Activated CD4-positive, alpha-beta T cell treated with anti-CD3 and anti-CD28 coated beads, Interleukin-2, Interleukin-4, amounts not matched to agents 100 ng/mL and 50 ng/mL, durations not matched to agents 16 hours and 8 hours (primary cell): ENCODE results near the gene MSRB1.

Experiments used
- DNase-seq: peaks from one replicate; pipeline ENCODE4 v3.0.0-alpha.2; 2020; ENCODE audit warnings: low spot score

The MSRB1 gene

DNA sequence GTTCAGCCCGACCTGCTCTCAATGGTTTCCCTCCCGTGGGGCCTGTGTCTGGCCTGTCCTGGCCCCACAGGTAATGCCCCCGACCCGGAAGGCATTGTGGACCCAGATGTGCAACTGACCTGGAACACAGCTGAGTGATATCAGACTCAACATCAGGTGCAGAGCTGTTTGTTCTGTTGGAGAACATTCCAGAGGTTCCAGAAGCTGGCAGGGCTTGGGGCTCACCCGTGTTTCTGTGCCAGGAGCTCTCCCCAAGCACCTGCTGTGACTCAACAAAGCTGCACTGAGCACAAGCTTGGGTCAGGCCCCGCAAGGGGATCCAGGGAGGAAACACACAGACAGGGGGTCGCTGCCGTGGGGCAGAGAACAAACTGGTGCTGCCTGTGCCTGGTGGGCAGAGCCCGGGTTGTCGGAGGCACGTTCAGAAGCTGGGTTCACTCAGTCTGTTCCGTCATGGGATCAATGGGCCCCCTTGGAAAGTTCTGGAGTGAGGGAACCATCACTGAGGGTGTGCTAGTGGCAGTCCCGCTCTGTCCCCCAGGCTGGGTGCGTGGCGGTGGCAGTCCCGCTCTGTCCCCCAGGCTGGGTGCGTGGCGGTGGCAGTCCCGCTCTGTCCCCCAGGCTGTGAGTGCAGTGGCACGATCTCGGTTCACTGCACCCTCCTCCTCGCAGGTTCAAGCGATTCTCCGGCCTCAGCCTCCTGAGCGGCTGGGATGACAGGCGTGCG lies 46.9 kb downstream of the MSRB1 start:
- no peak for DNase-seq

DNA sequence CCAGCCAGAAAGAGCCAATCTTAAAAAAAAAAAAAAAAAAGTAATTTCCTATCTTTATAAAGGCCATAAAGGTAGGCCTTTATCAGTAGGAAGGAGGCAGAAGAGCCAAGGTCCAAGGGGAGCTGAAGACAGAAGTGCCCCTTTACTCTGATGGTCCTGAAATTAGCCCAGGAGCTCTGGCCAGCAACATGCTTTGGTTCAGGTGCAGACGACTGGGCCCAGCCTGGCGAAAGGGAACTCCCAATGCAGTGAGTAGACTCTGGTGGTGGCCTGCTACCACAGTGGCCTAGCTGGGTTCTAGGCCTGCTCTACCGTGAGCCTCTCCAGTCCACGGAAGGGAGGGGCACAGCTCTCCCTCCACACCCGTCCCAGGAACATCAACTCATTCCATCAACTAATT lies 47.9 kb downstream of the MSRB1 start:
- DNase-seq = no peak

DNA sequence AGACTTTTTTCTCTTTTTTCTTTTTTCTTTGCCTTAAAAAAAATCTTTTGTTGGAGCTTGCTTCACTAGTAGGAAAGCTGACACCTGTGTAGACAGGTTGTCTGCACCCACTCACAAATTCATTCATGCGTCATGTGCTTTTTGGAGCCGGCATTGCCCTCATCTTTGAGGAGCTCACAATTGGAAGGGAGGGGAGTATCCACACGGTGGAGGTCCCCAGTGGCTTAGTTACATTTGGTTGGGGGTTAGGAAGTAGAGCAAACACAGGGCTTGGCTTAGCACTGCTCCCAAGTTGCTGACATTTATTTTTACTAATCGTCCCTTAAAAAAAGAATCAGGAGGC lies 52.3 kb downstream of the MSRB1 start:
- no peak for DNase-seq

DNA sequence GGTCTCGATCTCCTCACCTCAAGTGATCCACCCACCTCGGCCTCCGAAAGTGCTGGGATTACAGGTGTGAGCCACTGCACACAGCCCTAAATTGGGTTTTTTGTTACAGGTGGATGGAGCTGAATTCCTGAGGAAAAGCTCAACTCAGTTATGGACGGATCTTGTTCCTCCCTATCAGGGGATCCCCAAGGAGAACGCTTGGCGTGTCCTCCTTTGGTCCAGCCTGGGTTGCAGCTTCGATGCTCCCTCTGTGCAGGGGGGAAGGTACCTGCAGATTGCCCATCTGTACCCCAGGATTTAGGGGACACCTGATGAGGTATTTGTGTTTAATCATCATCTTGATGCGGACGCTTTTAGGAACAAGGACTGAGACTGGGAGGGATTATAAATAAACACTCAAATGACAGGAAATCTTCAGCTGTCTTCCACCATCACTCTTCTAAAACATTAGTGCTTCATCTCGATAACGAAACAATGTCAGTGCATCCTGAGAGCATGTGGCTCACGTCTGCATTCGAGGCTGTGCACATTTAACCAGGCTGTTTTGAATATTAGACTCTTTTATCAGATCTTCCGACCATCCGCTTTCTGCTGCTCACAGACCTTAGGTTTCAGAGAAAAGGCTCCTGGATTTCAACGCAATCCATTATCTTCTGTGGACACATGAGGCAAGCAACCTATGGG lies 52.8 kb downstream of the MSRB1 start:
- DNase-seq = no peak
